ENCODE data around the gene EHD2. TPM values are rescaled to one million over a fixed set of nuclear protein-coding genes. Genes with fewer than 3 reads are reported as not detected.

Gene EHD2
- total and polyA plus RNA-seq, 2 donors (not counting 1 experiment from before 2014, with no cell fraction given) = 97.0 to 192 TPM

GRCh38 chr19:47700934-47701716 is 12.1 kb upstream of the EHD2 start:
- no peaks in the 10 kb centered on the region for H3K4me1 ChIP-seq (ENCODE audit: control insufficient read depth, extremely low read depth, insufficient read depth, low read length)
- H3K27ac ChIP-seq (ENCODE audit: insufficient read depth, low read length) = no peak overlapping the region
- no peak overlapping the region for H2AFZ ChIP-seq (ENCODE audit: low read length)
- TF ChIP-seq EZH2 (IDR thresholded peaks at IDR 0.05; ENCODE audit: low read length, missing control alignments) = no peak
- no peak for TF ChIP-seq CTCF (conservative IDR thresholded peaks at IDR 0.05 in 1 of 2, IDR thresholded peaks at IDR 0.05 in 1 of 2; ENCODE audit: low read depth in 1 of 2, low read length in 2 of 2)
- peaks cover 20% of the 10 kb centered on the region for H3K36me3 ChIP-seq (ENCODE audit: control insufficient read depth, insufficient read depth, low read length)
- H3K4me2 ChIP-seq (ENCODE audit: extremely low read depth, insufficient read depth, low read length) = no peak overlapping the region
- H3K9me3 ChIP-seq (ENCODE audit: control insufficient read depth, insufficient read depth, low read depth, low read length) = no peaks in the 10 kb centered on the region
- DNase-seq (ENCODE audit: low read depth in 2 of 2) = no peak
- no peak overlapping the region for H3K9ac ChIP-seq (ENCODE audit: insufficient read depth, low read length)
- H4K20me1 ChIP-seq (ENCODE audit: control insufficient read depth, extremely low read depth, insufficient read depth, low read length) = no peaks in the 10 kb centered on the region
- H3K27me3 ChIP-seq (ENCODE audit: control insufficient read depth, insufficient read depth, low read length) = no peaks in the 10 kb centered on the region
- H3K4me3 ChIP-seq (replicated peaks in 1 of 4; ENCODE audit: control extremely low read depth in 1 of 4, insufficient read depth in 1 of 4, low read depth in 3 of 4, low read length in 4 of 4) = no peak overlapping the region
- H3K79me2 ChIP-seq (ENCODE audit: control insufficient read depth, insufficient read depth, low read length) = no peaks in the 10 kb centered on the region

- Histone ChIP-seq H3K9me3 (ENCODE audit: control insufficient read depth, insufficient read depth, low read depth, low read length) (no peaks in the 10 kb centered on the region), H3K27me3 (ENCODE audit: control insufficient read depth, insufficient read depth, low read length) (no peaks in the 10 kb centered on the region), H3K4me2 (ENCODE audit: extremely low read depth, insufficient read depth, low read length) (no peak overlapping the region), H3K4me1 (ENCODE audit: control insufficient read depth, extremely low read depth, insufficient read depth, low read length) (no peaks in the 10 kb centered on the region), H3K4me3 (replicated peaks in 1 of 4; ENCODE audit: control extremely low read depth in 1 of 4, insufficient read depth in 1 of 4, low read depth in 3 of 4, low read length in 4 of 4) (no peak overlapping the region), H2AFZ (ENCODE audit: low read length) (no peak overlapping the region), H3K27ac (ENCODE audit: insufficient read depth, low read length) (no peak overlapping the region), H3K79me2 (ENCODE audit: control insufficient read depth, insufficient read depth, low read length) (no peaks in the 10 kb centered on the region), H3K9ac (ENCODE audit: insufficient read depth, low read length) (no peak overlapping the region), H4K20me1 (ENCODE audit: control insufficient read depth, extremely low read depth, insufficient read depth, low read length) (no peaks in the 10 kb centered on the region), H3K36me3 (ENCODE audit: control insufficient read depth, insufficient read depth, low read length) (peaks cover 20% of the 10 kb centered on the region)
- TF ChIP-seq CTCF (conservative IDR thresholded peaks at IDR 0.05 in 1 of 2, IDR thresholded peaks at IDR 0.05 in 1 of 2; ENCODE audit: low read depth in 1 of 2, low read length in 2 of 2) (no peak), EZH2 (IDR thresholded peaks at IDR 0.05; ENCODE audit: low read length, missing control alignments) (no peak)
- DNase-seq (ENCODE audit: low read depth in 2 of 2) = no peak
Observed at GRCh38 chr19:47701717-47702552, 11.3 kb upstream of the EHD2 start.

GRCh38 chr19:47702671-47703070 is 10.6 kb upstream of the EHD2 start:
- no peak overlapping the region for H3K4me3 ChIP-seq (replicated peaks in 1 of 4; ENCODE audit: control extremely low read depth in 1 of 4, insufficient read depth in 1 of 4, low read depth in 3 of 4, low read length in 4 of 4)
- H3K4me1 ChIP-seq (ENCODE audit: control insufficient read depth, extremely low read depth, insufficient read depth, low read length) = no peaks in the 10 kb centered on the region
- H3K36me3 ChIP-seq (ENCODE audit: control insufficient read depth, insufficient read depth, low read length) = peaks cover 20% of the 10 kb centered on the region
- no peaks in the 10 kb centered on the region for H4K20me1 ChIP-seq (ENCODE audit: control insufficient read depth, extremely low read depth, insufficient read depth, low read length)
- no peaks in the 10 kb centered on the region for H3K9me3 ChIP-seq (ENCODE audit: control insufficient read depth, insufficient read depth, low read depth, low read length)
- H3K27me3 ChIP-seq (ENCODE audit: control insufficient read depth, insufficient read depth, low read length) = no peaks in the 10 kb centered on the region
- no peak for DNase-seq (ENCODE audit: low read depth in 2 of 2)
- no peak overlapping the region for H3K9ac ChIP-seq (ENCODE audit: insufficient read depth, low read length)
- no peak for TF ChIP-seq EZH2 (IDR thresholded peaks at IDR 0.05; ENCODE audit: low read length, missing control alignments)
- TF ChIP-seq CTCF (conservative IDR thresholded peaks at IDR 0.05 in 1 of 2, IDR thresholded peaks at IDR 0.05 in 1 of 2; ENCODE audit: low read depth in 1 of 2, low read length in 2 of 2) = no peak
- H2AFZ ChIP-seq (ENCODE audit: low read length) = no peak overlapping the region
- H3K79me2 ChIP-seq (ENCODE audit: control insufficient read depth, insufficient read depth, low read length) = no peaks in the 10 kb centered on the region
- H3K4me2 ChIP-seq (ENCODE audit: extremely low read depth, insufficient read depth, low read length) = no peak overlapping the region
- H3K27ac ChIP-seq (ENCODE audit: insufficient read depth, low read length) = no peak overlapping the region
